ENCODE measurements around the gene HFM1. TPM values are rescaled to one million over a fixed set of nuclear protein-coding genes. Genes with fewer than 3 reads are reported as not detected.

HFM1 gene
- total and polyA plus RNA-seq, 9 of the 15 experiments (the other 6 are each of a cell fraction or from before 2014, with no cell fraction given), result 1.5 to 6.4 (median 3.7) TPM

DNA sequence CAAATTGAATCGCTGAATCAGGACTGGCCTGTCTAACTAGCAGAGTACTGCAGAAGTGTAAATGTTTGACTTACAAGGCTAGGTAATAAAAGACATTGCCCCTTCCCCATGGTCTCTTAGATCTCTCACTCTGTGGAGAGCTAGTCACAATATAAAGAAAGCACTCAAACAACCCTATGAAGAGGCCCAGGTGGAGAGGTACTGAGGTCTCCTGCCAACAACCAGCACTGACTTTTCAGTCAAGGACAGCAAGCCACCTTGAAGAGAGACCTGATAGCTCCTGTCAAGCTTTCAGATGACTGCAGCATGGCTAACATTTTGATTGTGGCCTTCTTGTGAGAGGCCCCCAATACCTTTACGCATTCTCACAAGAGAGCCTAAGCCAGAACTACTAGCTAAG, 18.5 kb downstream of the HFM1 start (continued):
- TF ChIP-seq, protein P1, sequence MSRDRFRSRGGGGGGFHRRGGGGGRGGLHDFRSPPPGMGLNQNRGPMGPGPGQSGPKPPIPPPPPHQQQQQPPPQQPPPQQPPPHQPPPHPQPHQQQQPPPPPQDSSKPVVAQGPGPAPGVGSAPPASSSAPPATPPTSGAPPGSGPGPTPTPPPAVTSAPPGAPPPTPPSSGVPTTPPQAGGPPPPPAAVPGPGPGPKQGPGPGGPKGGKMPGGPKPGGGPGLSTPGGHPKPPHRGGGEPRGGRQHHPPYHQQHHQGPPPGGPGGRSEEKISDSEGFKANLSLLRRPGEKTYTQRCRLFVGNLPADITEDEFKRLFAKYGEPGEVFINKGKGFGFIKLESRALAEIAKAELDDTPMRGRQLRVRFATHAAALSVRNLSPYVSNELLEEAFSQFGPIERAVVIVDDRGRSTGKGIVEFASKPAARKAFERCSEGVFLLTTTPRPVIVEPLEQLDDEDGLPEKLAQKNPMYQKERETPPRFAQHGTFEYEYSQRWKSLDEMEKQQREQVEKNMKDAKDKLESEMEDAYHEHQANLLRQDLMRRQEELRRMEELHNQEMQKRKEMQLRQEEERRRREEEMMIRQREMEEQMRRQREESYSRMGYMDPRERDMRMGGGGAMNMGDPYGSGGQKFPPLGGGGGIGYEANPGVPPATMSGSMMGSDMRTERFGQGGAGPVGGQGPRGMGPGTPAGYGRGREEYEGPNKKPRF (IDR thresholded peaks at IDR 0.05; ENCODE audit: low read depth, low read length), result no peak
- no peak for TF ChIP-seq CCNT2 (IDR thresholded peaks at IDR 0.05; ENCODE audit: borderline replicate concordance, extremely low read depth, insufficient read length, low read depth, low read length)
- TF ChIP-seq, protein P2, sequence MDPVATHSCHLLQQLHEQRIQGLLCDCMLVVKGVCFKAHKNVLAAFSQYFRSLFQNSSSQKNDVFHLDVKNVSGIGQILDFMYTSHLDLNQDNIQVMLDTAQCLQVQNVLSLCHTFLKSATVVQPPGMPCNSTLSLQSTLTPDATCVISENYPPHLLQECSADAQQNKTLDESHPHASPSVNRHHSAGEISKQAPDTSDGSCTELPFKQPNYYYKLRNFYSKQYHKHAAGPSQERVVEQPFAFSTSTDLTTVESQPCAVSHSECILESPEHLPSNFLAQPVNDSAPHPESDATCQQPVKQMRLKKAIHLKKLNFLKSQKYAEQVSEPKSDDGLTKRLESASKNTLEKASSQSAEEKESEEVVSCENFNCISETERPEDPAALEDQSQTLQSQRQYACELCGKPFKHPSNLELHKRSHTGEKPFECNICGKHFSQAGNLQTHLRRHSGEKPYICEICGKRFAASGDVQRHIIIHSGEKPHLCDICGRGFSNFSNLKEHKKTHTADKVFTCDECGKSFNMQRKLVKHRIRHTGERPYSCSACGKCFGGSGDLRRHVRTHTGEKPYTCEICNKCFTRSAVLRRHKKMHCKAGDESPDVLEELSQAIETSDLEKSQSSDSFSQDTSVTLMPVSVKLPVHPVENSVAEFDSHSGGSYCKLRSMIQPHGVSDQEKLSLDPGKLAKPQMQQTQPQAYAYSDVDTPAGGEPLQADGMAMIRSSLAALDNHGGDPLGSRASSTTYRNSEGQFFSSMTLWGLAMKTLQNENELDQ (CRISPR knock-in tag; IDR thresholded peaks at IDR 0.05; ENCODE audit: borderline replicate concordance), result no peak
- no peak for TF ChIP-seq PCBP1 (IDR thresholded peaks at IDR 0.05; ENCODE audit: low read depth, low read length, poor library complexity, severe bottlenecking)
- TF ChIP-seq KLF16 (IDR thresholded peaks at IDR 0.05), result no peak
- TF ChIP-seq, protein P3, sequence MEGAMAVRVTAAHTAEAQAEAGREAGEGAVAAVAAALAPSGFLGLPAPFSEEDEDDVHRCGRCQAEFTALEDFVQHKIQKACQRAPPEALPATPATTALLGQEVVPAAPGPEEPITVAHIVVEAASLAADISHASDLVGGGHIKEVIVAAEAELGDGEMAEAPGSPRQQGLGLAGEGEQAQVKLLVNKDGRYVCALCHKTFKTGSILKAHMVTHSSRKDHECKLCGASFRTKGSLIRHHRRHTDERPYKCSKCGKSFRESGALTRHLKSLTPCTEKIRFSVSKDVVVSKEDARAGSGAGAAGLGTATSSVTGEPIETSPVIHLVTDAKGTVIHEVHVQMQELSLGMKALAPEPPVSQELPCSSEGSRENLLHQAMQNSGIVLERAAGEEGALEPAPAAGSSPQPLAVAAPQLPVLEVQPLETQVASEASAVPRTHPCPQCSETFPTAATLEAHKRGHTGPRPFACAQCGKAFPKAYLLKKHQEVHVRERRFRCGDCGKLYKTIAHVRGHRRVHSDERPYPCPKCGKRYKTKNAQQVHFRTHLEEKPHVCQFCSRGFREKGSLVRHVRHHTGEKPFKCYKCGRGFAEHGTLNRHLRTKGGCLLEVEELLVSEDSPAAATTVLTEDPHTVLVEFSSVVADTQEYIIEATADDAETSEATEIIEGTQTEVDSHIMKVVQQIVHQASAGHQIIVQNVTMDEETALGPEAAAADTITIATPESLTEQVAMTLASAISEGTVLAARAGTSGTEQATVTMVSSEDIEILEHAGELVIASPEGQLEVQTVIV (CRISPR knock-in tag; IDR thresholded peaks at IDR 0.05; ENCODE audit: borderline replicate concordance), result no peak
- TF ChIP-seq, protein P4, sequence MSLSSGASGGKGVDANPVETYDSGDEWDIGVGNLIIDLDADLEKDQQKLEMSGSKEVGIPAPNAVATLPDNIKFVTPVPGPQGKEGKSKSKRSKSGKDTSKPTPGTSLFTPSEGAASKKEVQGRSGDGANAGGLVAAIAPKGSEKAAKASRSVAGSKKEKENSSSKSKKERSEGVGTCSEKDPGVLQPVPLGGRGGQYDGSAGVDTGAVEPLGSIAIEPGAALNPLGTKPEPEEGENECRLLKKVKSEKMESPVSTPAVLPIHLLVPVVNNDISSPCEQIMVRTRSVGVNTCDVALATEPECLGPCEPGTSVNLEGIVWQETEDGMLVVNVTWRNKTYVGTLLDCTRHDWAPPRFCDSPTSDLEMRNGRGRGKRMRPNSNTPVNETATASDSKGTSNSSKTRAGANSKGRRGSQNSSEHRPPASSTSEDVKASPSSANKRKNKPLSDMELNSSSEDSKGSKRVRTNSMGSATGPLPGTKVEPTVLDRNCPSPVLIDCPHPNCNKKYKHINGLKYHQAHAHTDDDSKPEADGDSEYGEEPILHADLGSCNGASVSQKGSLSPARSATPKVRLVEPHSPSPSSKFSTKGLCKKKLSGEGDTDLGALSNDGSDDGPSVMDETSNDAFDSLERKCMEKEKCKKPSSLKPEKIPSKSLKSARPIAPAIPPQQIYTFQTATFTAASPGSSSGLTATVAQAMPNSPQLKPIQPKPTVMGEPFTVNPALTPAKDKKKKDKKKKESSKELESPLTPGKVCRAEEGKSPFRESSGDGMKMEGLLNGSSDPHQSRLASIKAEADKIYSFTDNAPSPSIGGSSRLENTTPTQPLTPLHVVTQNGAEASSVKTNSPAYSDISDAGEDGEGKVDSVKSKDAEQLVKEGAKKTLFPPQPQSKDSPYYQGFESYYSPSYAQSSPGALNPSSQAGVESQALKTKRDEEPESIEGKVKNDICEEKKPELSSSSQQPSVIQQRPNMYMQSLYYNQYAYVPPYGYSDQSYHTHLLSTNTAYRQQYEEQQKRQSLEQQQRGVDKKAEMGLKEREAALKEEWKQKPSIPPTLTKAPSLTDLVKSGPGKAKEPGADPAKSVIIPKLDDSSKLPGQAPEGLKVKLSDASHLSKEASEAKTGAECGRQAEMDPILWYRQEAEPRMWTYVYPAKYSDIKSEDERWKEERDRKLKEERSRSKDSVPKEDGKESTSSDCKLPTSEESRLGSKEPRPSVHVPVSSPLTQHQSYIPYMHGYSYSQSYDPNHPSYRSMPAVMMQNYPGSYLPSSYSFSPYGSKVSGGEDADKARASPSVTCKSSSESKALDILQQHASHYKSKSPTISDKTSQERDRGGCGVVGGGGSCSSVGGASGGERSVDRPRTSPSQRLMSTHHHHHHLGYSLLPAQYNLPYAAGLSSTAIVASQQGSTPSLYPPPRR (CRISPR knock-in tag; IDR thresholded peaks at IDR 0.05; ENCODE audit: borderline replicate concordance), result no peak
- TF ChIP-seq, protein P5, sequence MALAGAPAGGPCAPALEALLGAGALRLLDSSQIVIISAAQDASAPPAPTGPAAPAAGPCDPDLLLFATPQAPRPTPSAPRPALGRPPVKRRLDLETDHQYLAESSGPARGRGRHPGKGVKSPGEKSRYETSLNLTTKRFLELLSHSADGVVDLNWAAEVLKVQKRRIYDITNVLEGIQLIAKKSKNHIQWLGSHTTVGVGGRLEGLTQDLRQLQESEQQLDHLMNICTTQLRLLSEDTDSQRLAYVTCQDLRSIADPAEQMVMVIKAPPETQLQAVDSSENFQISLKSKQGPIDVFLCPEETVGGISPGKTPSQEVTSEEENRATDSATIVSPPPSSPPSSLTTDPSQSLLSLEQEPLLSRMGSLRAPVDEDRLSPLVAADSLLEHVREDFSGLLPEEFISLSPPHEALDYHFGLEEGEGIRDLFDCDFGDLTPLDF (CRISPR knock-in tag; IDR thresholded peaks at IDR 0.05), result no peak

Data from K562 (cell line).